K562 (cell line): Measurements from ENCODE around the gene CD99L2.

ENCODE experiments used
- BHLHE40 ChIP-seq: IDR thresholded peaks from 2 replicates; pipeline ENCODE4 v1.6.1; 2011; ENCODE audit warnings: low read length, improper control_type of control experiment
- CTCF ChIP-seq, 3 experiments: IDR thresholded peaks in 2 of 3; conservative IDR thresholded peaks in 1 of 3; 2 replicates each; pipeline ENCODE4 v1.5.1; 2011 to 2012; ENCODE audit warnings: low read length in 3 of 3, mild to moderate bottlenecking in 3 of 3, control low read depth in 2 of 3, improper control_type of control experiment in 1 of 3, inconsistent platforms in 1 of 3, low read depth in 1 of 3, mixed read lengths in 1 of 3, moderate library complexity in 1 of 3; ENCODE audit not compliant: insufficient read depth in 2 of 3
- EZH2 ChIP-seq: IDR thresholded peaks from 2 replicates; pipeline ENCODE4 v1.6.1; 2012; ENCODE audit warnings: low read depth, mild to moderate bottlenecking, inconsistent platforms, low read length, borderline replicate concordance
- TSC22D4 ChIP-seq: fragments of 450-650 bp; IDR thresholded peaks from 2 replicates; pipeline ENCODE4 v1.6.1; 2016; ENCODE audit warnings: missing genetic modification characterization, missing biosample characterization, control low read depth
- ZNF143 ChIP-seq: sonication (generic); formaldehyde crosslinking; IDR thresholded peaks from 2 replicates; pipeline ENCODE4 v1.9.0; 2022; ENCODE audit warnings: mild to moderate bottlenecking, missing genetic modification reagents
- ZNF318 ChIP-seq, 2 experiments: fragments of 450-650 bp; IDR thresholded peaks; 2 replicates each; pipeline ENCODE4 v1.6.1; 2016; ENCODE audit warnings: mild to moderate bottlenecking in 2 of 2, borderline replicate concordance in 1 of 2, low read depth in 1 of 2, moderate library complexity in 1 of 2

- TF ChIP-seq EZH2: no peak
- no peak for TF ChIP-seq CTCF (IDR thresholded peaks at IDR 0.05 in 2 of 3, conservative IDR thresholded peaks at IDR 0.05 in 1 of 3; ENCODE audit: insufficient read depth in 2 of 3, low read depth in 1 of 3, low read length in 3 of 3)
- TF ChIP-seq ZNF318 (IDR thresholded peaks at IDR 0.05; ENCODE audit: borderline replicate concordance in 1 of 2, low read depth in 1 of 2): no peak
- no peak for TF ChIP-seq TSC22D4
- TF ChIP-seq BHLHE40: no peak
- TF ChIP-seq ZNF143 (CRISPR knock-in tag): no peak
Measured at GRCh38 chrX:150779385-150779784, 119.1 kb downstream of the CD99L2 start.
